ENCODE results near the gene APLNR.
"Not testable (repeated sequence)": the region's sequence is repeated elsewhere in the genome, so short reads cannot be mapped to it uniquely, and the experiment has no call there.

The APLNR gene

GRCh38 chr11:57237204-57237681, at the start of gene APLNR:
Gene APLNR (minus strand): TSS chr11:57237250. CDS start chr11:57237004, 246 bp downstream.
- no peak for DNase-seq (ENCODE audit: low read depth in 2 of 2)

- DNase-seq (ENCODE audit: low read depth in 2 of 2), result no peak
Measured at GRCh38 chr11:57283231-57283990, 46.4 kb upstream of the APLNR start.

- not testable (repeated sequence) for DNase-seq (ENCODE audit: low read depth in 2 of 2)
Measured at GRCh38 chr11:57281546-57281945, 44.5 kb upstream of the APLNR start.

GRCh38 chr11:57279116-57279515, 42.1 kb upstream of the APLNR start:
- DNase-seq (ENCODE audit: low read depth in 2 of 2), result no peak

GRCh38 chr11:57278721-57279095, 41.7 kb upstream of the APLNR start:
- no peak for DNase-seq (ENCODE audit: low read depth in 2 of 2)

DNA sequence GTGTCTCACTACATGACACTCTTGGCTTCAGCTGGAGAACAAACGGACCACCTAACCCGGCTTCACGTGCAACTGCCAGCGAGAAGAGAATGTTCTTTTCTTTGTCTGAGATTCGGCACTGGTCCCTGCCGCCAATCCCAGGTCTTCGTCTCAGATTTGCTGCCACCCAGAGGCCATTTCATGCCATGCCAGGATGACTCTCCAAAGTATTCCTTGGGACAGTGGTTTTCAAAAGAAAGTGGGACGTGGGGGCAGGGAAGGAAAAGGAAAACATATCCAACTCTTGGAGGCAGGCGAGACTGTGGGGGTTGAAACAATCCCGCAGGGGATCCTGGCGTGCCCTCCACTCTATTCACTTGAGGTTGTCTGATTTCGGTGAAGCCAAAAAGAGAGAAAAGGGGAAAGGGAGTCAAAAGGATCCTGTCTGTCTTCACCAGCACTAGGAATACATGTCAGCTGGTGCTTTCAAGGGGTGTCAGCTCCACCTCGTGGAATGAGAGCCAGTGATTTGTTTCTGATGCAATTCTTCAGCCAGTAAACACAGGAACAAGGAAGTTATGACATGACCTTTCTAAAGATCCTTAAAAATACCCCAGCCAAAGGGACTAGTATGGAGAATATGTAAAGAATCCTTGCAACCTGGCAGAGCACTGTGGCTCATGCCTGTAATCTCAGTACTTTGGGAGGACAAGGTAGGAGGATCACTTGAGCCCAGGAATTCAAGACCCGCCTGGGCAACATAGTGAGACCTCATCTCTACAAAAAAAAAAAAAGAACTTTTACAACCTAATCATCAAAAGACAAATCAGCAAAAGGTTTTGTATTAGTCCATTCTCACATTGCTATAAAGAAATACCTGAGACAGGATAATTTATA, 41.0 kb upstream of the APLNR start:
- peak in 1 of 2 donors; percentile 21 for DNase-seq (ENCODE audit: low read depth in 2 of 2)

DNA sequence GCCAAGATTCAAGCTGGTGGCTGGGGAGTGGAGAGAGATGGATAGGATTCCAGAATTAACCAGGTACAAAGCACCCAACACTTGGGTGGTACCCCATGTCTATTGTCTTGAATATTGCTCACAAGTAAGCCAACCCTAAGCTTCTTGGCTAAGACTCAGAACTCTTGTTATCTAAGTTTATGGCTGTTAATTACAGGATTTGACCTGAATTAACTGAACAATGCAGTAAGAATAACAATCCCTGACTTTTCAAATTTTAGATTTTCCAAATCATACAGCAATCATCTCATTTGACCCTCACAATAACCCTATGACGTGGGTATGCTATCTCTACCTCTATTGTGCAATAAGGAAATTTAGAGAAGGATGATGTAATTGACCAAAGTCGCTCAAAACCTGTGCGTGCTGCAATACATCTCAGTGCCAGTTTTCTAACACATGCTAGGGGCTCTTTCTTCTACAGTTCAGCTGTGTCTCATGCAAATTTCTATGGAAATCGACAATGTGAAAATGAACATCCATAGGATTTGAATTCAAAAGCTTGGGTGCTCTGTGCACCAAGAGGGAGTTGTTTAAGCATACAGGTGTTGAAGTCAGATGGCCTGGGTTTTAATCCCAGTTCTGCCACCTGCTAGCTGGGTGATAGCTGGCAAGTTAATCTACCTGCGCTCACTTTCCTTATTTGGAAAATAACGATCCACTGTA, 40.1 kb upstream of the APLNR start:
- no peak for DNase-seq (ENCODE audit: low read depth in 2 of 2)

DNA sequence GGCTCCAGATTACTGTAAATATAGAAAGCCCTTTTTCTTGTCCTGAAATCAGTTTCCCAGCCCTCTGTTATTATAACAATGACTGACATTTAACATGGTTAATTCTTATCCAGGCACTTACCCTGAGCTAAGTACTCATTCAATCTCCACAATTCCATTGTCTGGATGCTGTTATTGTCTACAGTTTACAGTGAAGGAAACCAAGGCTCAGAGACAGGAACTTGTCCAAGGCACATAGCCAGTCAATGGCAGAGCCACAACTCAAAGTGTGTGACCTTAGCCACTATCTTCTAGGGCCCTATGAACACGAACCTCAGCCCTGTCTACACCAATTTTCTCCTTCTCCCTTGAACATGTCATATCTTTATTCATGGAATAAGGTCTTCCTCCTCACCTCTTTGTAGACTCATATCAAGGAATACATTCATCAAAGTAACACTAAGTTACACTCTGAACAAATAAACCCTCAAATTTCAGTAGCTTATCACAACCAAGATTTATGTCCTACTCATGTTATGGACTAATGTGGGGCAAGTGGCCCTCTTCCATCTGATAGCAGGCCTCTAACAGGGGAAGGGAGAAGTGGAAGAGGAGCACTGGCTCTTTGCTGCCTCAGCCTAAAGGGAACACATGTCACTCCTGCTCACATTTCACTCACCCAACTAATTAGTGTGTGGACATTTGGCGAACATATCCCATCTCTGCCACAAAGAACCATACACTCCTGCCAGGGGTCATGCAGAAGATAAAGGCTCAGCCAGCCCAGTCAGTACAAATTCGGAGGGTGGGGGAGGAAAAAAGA, 39.3 kb upstream of the APLNR start:
- DNase-seq (ENCODE audit: low read depth in 2 of 2), result no peak

DNA sequence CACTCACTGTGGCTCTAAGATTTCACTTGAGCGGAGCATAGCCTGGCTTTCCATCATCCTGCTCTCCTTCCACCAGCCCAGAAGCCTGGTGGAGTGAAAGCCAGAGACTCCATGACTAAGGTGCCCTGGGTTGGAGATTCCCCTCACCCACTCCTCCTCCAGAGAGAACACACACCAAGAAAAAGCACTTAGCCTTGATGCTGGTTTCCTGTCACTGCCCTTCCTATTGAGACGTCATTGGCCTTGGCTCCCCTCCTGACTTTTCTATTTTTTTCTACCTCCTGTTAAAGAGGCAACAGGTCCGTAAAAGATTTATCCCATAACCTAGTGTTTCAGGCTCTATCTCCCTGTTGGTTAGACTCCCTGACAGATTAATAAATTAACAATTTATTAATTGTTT, 38.5 kb upstream of the APLNR start:
- no peak for DNase-seq (ENCODE audit: low read depth in 2 of 2)

DNA sequence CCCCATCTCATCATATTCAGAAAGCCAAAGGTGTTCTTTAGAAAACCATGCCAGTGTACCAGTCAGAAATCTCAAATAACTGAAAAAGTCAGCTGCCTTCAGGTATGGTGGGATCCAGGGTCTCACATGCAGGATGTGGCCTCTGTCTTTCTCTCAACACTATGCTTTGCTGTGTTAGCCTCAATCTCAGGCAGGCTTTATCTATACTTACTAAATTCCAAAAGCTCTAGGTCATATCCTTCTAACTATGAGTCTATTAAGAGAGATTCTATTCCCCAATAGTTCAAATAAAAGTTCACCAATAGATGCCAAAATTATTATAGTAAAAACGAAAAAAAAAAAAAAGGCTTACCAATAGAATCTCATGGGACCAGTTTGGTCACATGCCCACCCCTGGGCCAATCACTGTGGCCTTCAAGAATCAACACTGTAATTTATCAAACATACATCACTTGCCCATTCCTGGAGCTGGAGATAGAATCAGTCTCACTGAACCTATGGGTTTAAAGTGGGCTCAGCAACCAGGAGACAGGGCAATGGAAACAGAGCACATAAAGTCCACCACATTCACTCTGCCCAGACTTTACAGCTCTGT, 38.0 kb upstream of the APLNR start:
- DNase-seq (ENCODE audit: low read depth in 2 of 2), result no peak

GRCh38 chr11:57273448-57274058, 36.5 kb upstream of the APLNR start:
- DNase-seq (ENCODE audit: low read depth in 2 of 2), result no peak

DNA sequence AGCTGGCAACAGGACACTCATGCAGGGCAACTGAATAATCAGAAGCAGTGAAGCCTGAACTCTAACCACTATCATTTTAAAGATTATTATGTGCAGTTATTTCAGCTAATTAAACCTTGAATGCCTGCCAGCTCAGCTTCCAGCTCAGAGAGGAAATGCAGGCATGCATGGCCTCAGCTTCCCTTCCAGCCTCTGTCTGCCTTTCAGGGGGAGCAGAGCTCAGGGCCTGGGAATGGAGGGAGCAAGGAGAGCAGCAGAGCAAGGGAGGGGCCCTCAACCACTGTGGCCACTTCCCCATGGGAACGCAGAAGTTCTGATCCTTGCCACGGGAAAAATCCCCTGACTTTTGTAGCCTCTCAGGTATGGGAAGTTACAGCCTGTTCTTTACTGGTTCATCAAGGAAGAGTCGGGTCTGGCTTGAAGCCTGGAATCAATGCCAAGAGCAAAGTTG, 32.5 kb upstream of the APLNR start:
- DNase-seq (ENCODE audit: low read depth in 2 of 2), result no peak

GRCh38 chr11:57266157-57266556, 29.1 kb upstream of the APLNR start:
- DNase-seq (ENCODE audit: low read depth in 2 of 2), result no peak

DNA sequence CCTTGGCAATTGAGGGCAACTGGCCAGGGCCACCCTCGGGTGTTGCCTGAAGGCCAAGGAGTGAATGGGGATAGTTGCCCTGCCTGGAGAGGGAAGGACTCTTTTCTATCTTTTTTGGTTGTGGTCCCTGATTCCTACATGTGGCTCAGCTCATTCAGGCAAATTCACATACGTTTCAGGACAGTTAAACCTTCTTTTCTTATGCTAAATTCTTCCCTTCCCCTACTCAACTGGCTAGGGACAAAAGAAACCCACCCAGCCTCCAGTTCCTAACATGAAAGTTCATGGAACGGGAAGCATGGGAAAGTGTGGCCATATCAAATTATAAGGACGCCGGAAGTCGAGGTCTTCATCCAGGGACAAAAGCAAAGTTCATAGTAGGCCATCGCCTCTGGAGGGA, 26.3 kb upstream of the APLNR start:
- DNase-seq (ENCODE audit: low read depth in 2 of 2), result no peak

- DNase-seq (ENCODE audit: low read depth in 2 of 2), result no peak
Measured at GRCh38 chr11:57262157-57262556, 25.1 kb upstream of the APLNR start.

GRCh38 chr11:57260937-57261783, 24.1 kb upstream of the APLNR start:
- no peak for DNase-seq (ENCODE audit: low read depth in 2 of 2)

- DNase-seq (ENCODE audit: low read depth in 2 of 2), result no peak
Measured at GRCh38 chr11:57256119-57256518, 19.1 kb upstream of the APLNR start.

GRCh38 chr11:57255618-57256017, 18.6 kb upstream of the APLNR start:
- DNase-seq (ENCODE audit: low read depth in 2 of 2), result no peak

GRCh38 chr11:57254631-57255030, 17.6 kb upstream of the APLNR start:
- no peak for DNase-seq (ENCODE audit: low read depth in 2 of 2)
